IPS-15b (cell line): Measurements from ENCODE around the gene MOK.
A peak's percentile ranks its signal among the peaks of the same experiment; 100 is the strongest.
"Not testable (repeated sequence)": the region's sequence is repeated elsewhere in the genome, so short reads cannot be mapped to it uniquely, and the experiment has no call there.

Experiments
- H3K27me3 ChIP-seq: one replicate; pipeline ENCODE4 v1.6.1; 2013; ENCODE audit warnings: low read length; ENCODE audit not compliant: control insufficient read depth, insufficient read depth
- H3K36me3 ChIP-seq: one replicate; pipeline ENCODE4 v1.6.1; 2013; ENCODE audit warnings: low read length; ENCODE audit not compliant: control insufficient read depth, insufficient read depth
- H3K4me1 ChIP-seq: one replicate; pipeline ENCODE4 v1.6.1; 2013; ENCODE audit warnings: mild to moderate bottlenecking, low read length; ENCODE audit not compliant: control insufficient read depth, insufficient read depth
- H3K4me3 ChIP-seq: one replicate; pipeline ENCODE4 v1.5.1; 2013; ENCODE audit warnings: low read depth, low read length
- H3K9ac ChIP-seq: one replicate; pipeline ENCODE4 v1.6.1; 2013; ENCODE audit warnings: low read depth, mild to moderate bottlenecking, low read length
- H3K9me3 ChIP-seq: one replicate; pipeline ENCODE4 v1.6.1; 2013; ENCODE audit warnings: mild to moderate bottlenecking, low read length; ENCODE audit not compliant: control insufficient read depth, insufficient read depth

MOK gene, protein sequence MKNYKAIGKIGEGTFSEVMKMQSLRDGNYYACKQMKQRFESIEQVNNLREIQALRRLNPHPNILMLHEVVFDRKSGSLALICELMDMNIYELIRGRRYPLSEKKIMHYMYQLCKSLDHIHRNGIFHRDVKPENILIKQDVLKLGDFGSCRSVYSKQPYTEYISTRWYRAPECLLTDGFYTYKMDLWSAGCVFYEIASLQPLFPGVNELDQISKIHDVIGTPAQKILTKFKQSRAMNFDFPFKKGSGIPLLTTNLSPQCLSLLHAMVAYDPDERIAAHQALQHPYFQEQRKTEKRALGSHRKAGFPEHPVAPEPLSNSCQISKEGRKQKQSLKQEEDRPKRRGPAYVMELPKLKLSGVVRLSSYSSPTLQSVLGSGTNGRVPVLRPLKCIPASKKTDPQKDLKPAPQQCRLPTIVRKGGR

DNA sequence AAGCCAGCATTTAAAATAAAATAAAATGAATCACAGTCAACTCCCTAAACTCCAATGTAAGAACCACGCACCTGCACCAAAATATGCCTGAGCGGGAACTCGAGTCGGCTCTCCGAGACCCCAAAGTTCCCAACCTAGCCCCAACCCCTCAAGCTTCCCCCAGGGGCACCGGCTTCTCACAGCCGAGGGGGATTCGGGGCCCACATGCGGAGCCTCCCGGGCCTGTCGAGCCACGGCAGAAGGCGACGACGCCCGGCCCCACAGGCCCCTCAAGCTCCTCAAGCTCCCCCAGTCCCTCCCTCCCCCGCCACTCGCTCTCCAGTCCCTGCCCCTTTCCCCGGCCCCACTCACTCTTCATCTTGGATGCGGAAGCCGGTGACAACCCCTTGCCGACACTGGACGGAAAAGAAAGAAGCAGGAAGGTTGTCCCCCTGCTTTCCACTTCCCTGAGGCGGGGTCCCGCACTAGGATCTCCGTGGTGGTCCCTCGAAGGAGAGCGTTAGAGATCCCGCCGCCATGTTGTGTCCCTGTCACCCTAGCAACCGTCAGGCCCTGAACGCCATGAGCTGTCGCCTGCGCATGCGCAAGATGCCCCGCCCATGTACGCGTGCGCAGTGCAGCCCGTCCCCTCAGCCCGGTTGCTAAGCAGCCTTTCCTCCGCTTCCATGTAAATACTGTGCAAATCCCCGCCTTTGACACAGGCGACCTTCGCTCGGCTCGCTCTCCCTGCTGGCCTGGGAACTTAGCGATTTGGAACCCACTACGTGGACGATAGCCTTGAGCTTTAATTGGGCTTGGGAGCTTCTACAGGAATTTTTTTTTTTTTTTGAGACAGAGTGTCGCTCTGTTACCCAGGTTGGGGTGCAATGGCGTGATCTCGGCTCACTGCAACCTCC lies at the start of gene MOK:
MOK (minus strand) TSS at position 554 of the 896 bp plus-strand sequence; CDS start at position 358, 196 bp downstream.
- H3K9ac ChIP-seq: no peak within 1 kb of the TSS
- H3K4me3 ChIP-seq: peak within 1 kb of the TSS; percentile 95
- H3K4me1 ChIP-seq: no peaks in the 10 kb centered on the region
- no peaks in the 10 kb centered on the region for H3K27me3 ChIP-seq
- H3K9me3 ChIP-seq: no peaks in the 10 kb centered on the region
- no peaks in the 10 kb centered on the region for H3K36me3 ChIP-seq

DNA sequence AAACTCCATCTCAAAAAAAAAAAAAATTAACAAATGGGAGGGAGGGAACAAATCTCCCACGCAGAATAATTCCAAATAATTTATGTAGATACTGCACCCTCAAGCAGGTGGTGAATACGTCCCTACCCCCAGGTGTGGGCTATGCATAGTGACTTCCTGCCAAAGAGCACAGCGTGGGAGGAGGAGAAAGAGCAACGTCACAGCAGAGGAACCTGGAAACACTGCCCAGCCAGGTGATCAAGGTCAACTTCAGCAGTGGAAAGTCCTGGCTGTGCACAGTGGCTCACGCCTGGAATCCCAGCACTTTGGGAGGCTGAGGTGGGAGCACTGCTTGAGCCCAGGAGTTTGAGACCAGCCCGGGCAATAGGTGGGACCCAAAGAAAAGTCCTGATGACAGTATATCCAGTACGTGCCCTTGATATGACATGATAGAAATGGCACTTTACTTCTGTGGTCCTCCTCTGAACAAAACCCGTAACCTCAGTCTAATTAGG lies 48.2 kb upstream of the MOK start:
- H3K9ac ChIP-seq: no peak overlapping the region
- H3K4me3 ChIP-seq: no peak overlapping the region
- no peaks in the 10 kb centered on the region for H3K4me1 ChIP-seq
- H3K9me3 ChIP-seq: no peaks in the 10 kb centered on the region
- H3K27me3 ChIP-seq: no peaks in the 10 kb centered on the region
- H3K36me3 ChIP-seq: peaks cover 22% of the 10 kb centered on the region

DNA sequence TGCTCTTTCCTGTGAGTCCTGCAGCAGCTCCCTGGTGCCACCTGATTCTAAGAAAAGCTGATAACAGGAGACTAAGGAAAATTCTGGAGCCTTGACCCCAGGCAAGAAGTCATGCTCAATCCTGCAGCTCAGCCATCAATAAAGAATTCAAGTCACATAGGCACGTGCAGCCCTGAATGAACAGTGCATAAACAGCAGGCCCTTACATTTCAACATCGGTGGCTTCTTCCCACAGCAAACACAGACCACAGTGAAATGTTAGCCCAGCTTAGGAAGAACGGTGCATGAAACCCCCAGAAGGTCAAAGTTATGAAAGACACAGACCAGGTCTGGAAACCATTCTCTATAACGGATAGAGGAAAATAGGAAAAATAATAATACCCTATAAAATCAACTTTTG lies 47.2 kb upstream of the MOK start:
- no peak overlapping the region for H3K4me3 ChIP-seq
- H3K9me3 ChIP-seq: no peaks in the 10 kb centered on the region
- peaks cover 20% of the 10 kb centered on the region for H3K36me3 ChIP-seq
- H3K9ac ChIP-seq: no peak overlapping the region
- no peaks in the 10 kb centered on the region for H3K27me3 ChIP-seq
- H3K4me1 ChIP-seq: no peaks in the 10 kb centered on the region

DNA sequence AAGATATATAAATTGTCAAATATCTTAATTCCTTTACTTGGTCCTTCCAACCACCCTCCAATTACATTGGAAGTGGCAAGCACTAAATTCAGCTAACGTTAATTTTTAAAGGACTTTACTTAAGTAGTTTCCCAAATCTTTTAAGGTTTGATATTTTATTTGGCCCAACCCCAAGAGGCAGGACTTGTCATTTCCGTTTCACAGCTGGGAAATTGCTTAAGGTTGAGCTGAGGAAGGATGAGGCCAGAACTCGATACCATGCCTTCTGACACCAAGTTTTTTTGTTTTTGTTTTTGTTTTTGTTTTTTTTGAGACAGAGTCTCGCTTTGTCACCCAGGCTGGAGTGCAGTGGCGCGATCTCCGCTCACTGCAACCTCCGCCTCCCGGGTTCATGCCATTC lies 46.6 kb upstream of the MOK start:
- not testable (repeated sequence) for H3K9ac ChIP-seq, H3K4me3 ChIP-seq, H3K27me3 ChIP-seq, H3K4me1 ChIP-seq, H3K9me3 ChIP-seq
- peaks cover 18% of the 10 kb centered on the region for H3K36me3 ChIP-seq

DNA sequence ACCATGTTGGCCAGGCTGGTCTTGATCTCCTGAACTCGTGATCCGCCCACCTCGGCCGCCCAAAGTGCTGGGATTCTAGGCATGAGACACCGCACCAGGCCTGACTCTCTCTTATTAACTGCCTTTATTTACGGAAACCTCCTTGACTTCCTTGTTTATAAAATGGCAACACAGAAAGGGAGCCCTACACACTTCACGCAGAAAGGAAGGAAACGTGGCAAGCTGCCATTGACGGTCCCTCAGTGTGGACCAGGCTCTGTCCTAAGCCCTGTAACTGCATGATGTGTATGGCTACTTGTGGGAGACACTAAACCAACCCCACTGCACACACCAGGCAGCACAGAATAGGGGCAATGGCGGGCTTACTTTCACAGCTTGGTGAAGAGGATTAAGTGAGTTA lies 46.1 kb upstream of the MOK start:
- Histone ChIP-seq H3K27me3 (no peaks in the 10 kb centered on the region), H3K9ac (no peak overlapping the region), H3K4me1 (no peaks in the 10 kb centered on the region), H3K36me3 (peaks cover 17% of the 10 kb centered on the region), H3K9me3 (no peaks in the 10 kb centered on the region), H3K4me3 (no peak overlapping the region)

DNA sequence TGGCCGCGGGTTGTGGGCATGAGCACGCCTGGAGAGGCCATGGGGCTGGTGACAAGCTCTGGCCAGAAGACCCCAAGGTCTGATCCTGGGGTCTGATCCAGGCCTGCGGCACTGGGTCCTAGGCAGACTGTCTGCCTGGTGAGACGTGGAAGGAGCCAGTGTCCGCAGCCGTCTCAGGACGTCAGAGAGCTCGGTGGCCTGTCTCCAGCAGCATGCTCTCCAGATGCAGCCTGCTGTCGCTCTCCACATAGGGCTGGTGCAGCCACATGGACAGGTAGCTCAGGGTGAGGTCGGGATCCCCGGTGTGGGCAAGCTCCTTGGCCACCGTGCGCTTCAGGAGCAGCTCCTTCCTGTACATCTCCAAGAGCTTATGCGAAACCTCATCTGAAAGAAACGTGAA lies 43.4 kb upstream of the MOK start:
- no peak overlapping the region for H3K9ac ChIP-seq
- H3K4me3 ChIP-seq: no peak overlapping the region
- H3K36me3 ChIP-seq: peaks cover 20% of the 10 kb centered on the region
- H3K27me3 ChIP-seq: no peaks in the 10 kb centered on the region
- no peaks in the 10 kb centered on the region for H3K9me3 ChIP-seq
- no peaks in the 10 kb centered on the region for H3K4me1 ChIP-seq

DNA sequence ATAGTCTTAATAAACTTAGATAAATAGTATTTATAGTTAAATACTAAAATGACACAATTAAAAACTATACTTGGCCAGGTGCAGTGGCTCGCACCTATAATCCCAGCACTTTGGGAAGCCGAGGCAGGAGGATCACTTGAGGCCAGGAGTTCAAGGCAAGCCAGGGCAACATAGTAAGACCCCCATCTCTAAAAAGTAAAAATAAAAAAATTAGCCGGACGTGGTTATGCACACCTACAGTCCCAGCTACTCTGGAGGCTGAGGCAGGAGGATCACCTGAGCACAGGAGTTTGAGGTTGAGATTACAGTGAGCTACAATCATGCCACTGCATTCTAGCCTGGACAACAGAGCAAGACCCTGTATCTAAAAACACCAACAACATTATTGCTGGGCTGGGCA lies 41.7 kb upstream of the MOK start:
- H3K36me3 ChIP-seq: peaks cover 21% of the 10 kb centered on the region
- H3K4me3 ChIP-seq: no peak overlapping the region
- no peaks in the 10 kb centered on the region for H3K9me3 ChIP-seq
- H3K9ac ChIP-seq: no peak overlapping the region
- H3K4me1 ChIP-seq: no peaks in the 10 kb centered on the region
- no peaks in the 10 kb centered on the region for H3K27me3 ChIP-seq

DNA sequence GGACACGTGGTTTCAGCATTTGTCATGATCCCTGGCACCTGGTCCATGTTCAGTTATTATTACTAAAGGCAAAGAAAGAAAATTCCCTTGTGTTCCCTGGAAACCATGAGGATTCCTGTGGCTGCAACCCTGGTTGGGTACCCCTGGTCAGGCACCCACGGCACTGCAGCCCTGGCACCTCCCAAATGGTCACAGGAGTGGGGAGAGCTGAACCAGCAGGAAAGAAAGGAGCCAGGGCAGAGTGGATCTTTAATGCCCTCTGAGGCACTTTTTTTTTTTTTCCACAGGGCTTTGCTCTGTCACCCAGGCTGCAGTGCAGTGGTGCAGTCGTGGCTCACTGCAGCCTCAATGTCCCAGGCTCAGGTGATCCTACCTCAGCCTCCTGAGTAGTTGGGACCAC lies 40.3 kb upstream of the MOK start:
- H3K36me3 ChIP-seq: peaks cover 25% of the 10 kb centered on the region
- H3K27me3 ChIP-seq: no peaks in the 10 kb centered on the region
- H3K4me1 ChIP-seq: no peaks in the 10 kb centered on the region
- no peaks in the 10 kb centered on the region for H3K9me3 ChIP-seq
- H3K4me3 ChIP-seq: no peak overlapping the region
- no peak overlapping the region for H3K9ac ChIP-seq

DNA sequence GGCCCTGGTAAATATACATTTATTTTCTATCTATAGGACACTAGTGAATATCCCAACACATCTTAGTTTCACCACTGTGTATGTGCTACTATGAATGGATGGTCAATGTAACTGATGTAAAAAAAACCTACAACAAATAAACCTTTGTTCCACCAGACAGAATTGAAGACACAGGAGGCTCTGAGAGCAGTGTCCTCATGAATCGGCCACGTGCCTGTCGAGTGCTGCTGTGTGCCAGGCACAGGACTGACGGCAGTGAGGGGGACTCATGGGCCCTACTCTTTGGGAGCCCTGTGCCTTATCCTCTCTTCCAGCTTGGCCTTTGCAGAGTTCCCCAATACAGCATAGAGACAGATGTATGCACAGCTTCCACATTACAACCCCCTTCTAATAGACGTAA lies 39.5 kb upstream of the MOK start:
- peaks cover 25% of the 10 kb centered on the region for H3K36me3 ChIP-seq
- H3K9ac ChIP-seq: no peak overlapping the region
- H3K4me3 ChIP-seq: no peak overlapping the region
- H3K4me1 ChIP-seq: no peaks in the 10 kb centered on the region
- H3K9me3 ChIP-seq: no peaks in the 10 kb centered on the region
- no peaks in the 10 kb centered on the region for H3K27me3 ChIP-seq

DNA sequence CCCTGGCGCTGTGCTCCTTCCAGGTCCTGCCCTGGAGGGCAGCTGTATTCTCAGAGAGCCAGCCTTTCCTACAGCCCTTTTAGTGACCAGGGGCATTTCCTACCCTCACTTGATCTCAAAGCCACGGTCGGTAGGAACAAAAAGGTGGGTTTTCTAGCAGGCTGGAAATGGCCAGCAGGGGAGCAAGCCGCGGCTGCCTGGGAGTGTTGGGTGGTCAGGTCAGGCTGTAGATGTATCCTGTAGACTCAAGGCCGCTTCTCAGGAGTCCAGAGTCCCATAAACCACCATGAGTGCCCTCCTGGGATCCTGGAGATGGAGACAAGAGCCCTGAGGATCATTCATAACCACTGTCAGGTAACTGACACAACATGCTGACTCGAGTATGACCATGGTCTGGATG lies 39.1 kb upstream of the MOK start:
- H3K4me1 ChIP-seq: no peaks in the 10 kb centered on the region
- H3K9ac ChIP-seq: no peak overlapping the region
- H3K4me3 ChIP-seq: no peak overlapping the region
- H3K36me3 ChIP-seq: peaks cover 26% of the 10 kb centered on the region
- H3K27me3 ChIP-seq: no peaks in the 10 kb centered on the region
- no peaks in the 10 kb centered on the region for H3K9me3 ChIP-seq

DNA sequence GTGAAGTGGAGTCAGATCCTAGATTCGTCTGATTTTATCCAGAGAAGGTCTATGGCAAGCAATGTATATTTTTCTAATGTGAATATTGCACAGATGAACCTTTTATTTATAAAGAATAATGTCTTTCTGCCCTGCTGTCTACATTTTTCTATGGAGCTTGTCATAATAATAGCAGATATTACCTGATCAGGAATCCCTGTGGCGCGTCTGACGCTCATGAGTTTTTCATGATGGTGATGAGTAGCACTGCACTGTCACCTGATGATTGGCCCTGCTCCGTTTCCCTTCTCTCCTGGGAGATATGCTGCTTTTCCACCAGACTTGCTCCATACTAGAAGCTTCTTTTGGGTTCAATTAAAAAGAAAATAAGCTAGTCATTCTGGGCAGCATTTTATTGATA lies 37.3 kb upstream of the MOK start:
- H3K36me3 ChIP-seq: peaks cover 23% of the 10 kb centered on the region
- no peaks in the 10 kb centered on the region for H3K4me1 ChIP-seq
- no peaks in the 10 kb centered on the region for H3K9me3 ChIP-seq
- no peak overlapping the region for H3K4me3 ChIP-seq
- no peaks in the 10 kb centered on the region for H3K27me3 ChIP-seq
- no peak overlapping the region for H3K9ac ChIP-seq

DNA sequence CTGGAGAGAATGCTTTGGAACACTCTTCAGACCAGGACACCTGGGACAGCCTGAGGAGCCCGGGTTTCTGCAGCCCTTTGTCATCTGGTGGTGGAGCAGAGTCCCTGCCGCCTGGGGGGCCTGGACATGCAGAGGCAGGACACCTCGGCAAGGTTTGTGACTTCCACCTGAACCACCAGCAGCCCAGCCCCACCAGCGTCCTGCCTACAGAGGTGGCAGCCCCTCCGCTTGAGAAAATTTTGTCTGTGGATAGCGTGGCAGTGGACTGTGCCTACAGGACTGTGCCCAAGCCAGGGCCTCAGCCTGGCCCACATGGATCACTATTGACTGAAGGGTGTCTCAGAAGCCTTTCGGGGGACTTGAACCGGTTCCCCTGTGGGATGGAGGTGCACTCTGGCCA lies 36.6 kb upstream of the MOK start:
- H3K36me3 ChIP-seq: peaks cover 24% of the 10 kb centered on the region
- no peaks in the 10 kb centered on the region for H3K9me3 ChIP-seq
- H3K27me3 ChIP-seq: no peaks in the 10 kb centered on the region
- H3K4me1 ChIP-seq: no peaks in the 10 kb centered on the region
- H3K4me3 ChIP-seq: no peak overlapping the region
- no peak overlapping the region for H3K9ac ChIP-seq
